Kidney epithelial cell (primary cell): ENCODE results near the gene ATP1B2. TPM values are rescaled to one million over a fixed set of nuclear protein-coding genes. Genes with fewer than 3 reads are reported as not detected.

Experiments
- DNase-seq: peaks from one replicate; pipeline ENCODE4 v3.0.0-alpha.2; 2010; ENCODE audit warnings: low read depth
- H3K27me3 ChIP-seq: 2 replicates; pipeline ENCODE4 v1.6.0; 2011; ENCODE audit warnings: low read length; ENCODE audit not compliant: control insufficient read depth, insufficient read depth
- H3K36me3 ChIP-seq: 2 replicates; pipeline ENCODE4 v1.5.1; 2011; ENCODE audit warnings: low read length; ENCODE audit not compliant: control insufficient read depth, insufficient read depth
- H3K4me3 ChIP-seq: 2 replicates; pipeline ENCODE4 v1.5.1; 2011; ENCODE audit warnings: low read depth, mild to moderate bottlenecking, control low read depth, low read length
- total RNA-seq: library from RNA; depleted of rRNA; stranded (reverse); fragments of >200 nt; gene quantifications from 2 replicates; pipeline ENCODE4 v1.2.3, GENCODE V29; 2015
- TF ChIP-seq, protein P1 (sequence below): IDR thresholded peaks from 2 replicates; pipeline ENCODE4 v1.5.1; 2011; ENCODE audit warnings: mild to moderate bottlenecking, moderate library complexity, low read length, control low read depth, inconsistent platforms; ENCODE audit not compliant: insufficient read depth, poor library complexity, severe bottlenecking

ATP1B2 gene
- total RNA-seq, 1 donor from 2014 or later: not detected

DNA sequence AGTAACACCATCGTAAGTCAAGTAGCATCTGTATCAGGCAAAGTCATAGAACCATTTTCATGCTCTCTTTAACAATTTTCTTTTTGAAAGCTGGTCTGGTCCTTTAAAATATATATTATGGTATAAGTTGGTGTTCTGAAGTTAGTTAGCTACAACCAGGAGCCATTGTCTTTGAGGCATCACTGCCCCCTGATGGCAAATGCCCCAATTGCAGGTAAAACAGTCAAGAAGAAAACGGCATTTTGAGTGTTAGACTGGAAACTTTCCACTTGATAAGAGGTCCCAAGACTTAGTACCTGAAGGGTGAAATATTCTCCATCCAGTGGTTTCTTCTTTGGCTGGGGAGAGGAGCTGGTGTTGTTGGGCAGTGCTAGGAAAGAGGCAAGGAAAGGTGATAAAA lies 22.5 kb downstream of the ATP1B2 start:
- Histone ChIP-seq H3K4me3 (no peak overlapping the region), H3K36me3 (peaks cover 4% of the 10 kb centered on the region), H3K27me3 (no peaks in the 10 kb centered on the region)
- no peak for DNase-seq
- TF ChIP-seq, protein P1, sequence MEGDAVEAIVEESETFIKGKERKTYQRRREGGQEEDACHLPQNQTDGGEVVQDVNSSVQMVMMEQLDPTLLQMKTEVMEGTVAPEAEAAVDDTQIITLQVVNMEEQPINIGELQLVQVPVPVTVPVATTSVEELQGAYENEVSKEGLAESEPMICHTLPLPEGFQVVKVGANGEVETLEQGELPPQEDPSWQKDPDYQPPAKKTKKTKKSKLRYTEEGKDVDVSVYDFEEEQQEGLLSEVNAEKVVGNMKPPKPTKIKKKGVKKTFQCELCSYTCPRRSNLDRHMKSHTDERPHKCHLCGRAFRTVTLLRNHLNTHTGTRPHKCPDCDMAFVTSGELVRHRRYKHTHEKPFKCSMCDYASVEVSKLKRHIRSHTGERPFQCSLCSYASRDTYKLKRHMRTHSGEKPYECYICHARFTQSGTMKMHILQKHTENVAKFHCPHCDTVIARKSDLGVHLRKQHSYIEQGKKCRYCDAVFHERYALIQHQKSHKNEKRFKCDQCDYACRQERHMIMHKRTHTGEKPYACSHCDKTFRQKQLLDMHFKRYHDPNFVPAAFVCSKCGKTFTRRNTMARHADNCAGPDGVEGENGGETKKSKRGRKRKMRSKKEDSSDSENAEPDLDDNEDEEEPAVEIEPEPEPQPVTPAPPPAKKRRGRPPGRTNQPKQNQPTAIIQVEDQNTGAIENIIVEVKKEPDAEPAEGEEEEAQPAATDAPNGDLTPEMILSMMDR: peak; percentile 31

- DNase-seq: no peak
- H3K36me3 ChIP-seq: peaks cover 4% of the 10 kb centered on the region
These were observed 24.2 kb downstream of the ATP1B2 start for GRCh38 chr17:7674934-7675333.

DNA sequence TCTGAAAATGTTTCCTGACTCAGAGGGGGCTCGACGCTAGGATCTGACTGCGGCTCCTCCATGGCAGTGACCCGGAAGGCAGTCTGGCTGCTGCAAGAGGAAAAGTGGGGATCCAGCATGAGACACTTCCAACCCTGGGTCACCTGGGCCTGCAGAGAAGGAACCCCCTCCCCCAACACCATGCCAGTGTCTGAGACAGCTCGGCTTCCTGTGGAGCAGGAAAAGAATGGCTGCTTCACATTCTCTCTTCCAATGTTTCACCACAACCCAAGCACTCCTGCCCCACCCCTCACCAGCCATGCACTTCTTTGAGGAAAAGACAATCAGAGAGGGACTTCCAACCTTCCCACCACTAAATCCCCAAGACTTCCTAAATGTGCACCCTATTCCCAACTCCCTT lies 25.8 kb downstream of the ATP1B2 start:
- TF ChIP-seq, protein P1: no peak
- DNase-seq: no peak
- H3K36me3 ChIP-seq: peaks cover 4% of the 10 kb centered on the region
- no peak overlapping the region for H3K4me3 ChIP-seq
- H3K27me3 ChIP-seq: no peaks in the 10 kb centered on the region

More at GRCh38 chr17:7674934-7675333, 24.2 kb downstream of the ATP1B2 start:
- Histone ChIP-seq H3K27me3 (no peaks in the 10 kb centered on the region), H3K4me3 (no peak overlapping the region)
- TF ChIP-seq, protein P1: no peak

DNA sequence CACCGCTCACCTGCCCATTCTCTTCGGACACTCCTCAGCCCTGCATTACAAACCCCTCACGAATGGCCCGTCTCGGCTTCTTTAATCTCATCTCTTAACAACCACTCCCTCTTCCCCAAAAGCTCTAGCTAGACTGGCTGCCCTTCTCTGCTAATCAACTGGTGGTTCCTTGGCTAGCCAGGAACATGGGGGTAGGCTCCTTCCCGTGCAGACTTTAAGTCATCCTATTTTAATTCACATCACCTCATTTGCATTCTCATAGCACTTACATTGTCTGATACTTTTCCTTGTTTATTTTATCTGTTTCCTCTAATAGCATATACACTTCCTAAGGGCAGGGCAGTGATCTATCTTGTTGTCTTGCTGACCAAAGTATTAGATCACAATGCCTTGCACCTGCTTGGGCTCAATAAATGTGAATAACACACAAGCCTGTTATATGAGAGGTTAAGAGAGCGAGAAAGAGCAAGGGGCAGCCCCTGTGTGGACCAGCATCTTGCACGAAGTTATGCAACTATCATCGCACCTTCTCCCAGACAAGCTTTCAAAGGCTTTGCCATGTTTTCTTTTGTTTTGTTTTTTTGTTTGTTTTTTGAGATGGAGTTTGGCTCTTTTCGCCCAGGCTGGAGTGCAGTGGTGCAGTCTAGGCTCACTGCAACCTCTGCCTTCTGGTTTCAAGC lies 26.8 kb downstream of the ATP1B2 start:
- no peak overlapping the region for H3K4me3 ChIP-seq
- H3K27me3 ChIP-seq: no peaks in the 10 kb centered on the region

DNA sequence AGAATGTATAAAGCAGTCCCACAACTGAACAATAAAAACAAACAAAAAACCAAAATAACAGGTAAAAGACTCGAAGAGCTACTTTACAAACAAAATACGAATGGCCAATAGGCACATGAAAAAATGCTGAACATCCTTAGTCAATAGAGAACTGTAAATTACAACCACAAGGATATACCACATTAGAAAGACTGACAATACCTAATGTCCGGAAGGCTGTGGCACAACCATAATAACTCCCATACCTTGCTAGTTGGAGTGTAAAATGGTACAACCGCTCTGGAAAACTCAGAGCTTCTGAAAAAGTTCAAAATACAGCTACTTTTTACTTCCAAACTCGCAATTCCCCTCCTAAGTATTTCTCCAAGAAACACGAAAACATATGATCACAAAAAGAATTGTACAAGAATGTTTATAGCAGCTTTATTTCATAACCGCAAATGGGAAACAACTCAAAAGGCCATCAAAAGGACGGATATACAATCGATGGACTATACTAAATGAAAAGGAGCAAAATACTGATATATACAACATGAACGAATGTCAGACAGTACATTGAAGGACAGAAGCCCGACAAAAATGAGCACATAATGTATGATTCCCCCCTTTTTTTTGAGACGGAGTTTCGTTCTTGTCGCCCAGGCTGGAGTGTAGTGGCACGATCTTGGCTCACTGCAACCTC lies 34.3 kb downstream of the ATP1B2 start:
- H3K27me3 ChIP-seq: no peaks in the 10 kb centered on the region

More for the DNA sequence above, 26.8 kb downstream of the ATP1B2 start:
- DNase-seq: no peak
- H3K36me3 ChIP-seq: peaks cover 4% of the 10 kb centered on the region
- TF ChIP-seq, protein P1: no peak

More for the DNA sequence above, 34.3 kb downstream of the ATP1B2 start:
- TF ChIP-seq, protein P1: no peak
- Histone ChIP-seq H3K4me3 (peak overlapping the region; percentile 91), H3K36me3 (no peaks in the 10 kb centered on the region)
- no peak for DNase-seq
